Uterus (tissue), 2 donors: ENCODE measurements around the gene PANK4.

ENCODE experiments used
- CTCF ChIP-seq, 4 experiments: fragments of 200-600 bp in 2 of 4; fragments of 450-650 bp in 2 of 4; sonication (generic) in 2 of 4; IDR thresholded peaks; one replicate each; pipeline ENCODE4 v1.5.1; 2016 to 2019; ENCODE audit warnings: antibody characterized with exemption in 4 of 4, mild to moderate bottlenecking in 2 of 4, moderate library complexity in 1 of 4
- POLR2A ChIP-seq, 2 donors: fragments of 450-650 bp; IDR thresholded peaks; one replicate each; pipeline ENCODE4 v1.6.1; 2016; ENCODE audit warnings: antibody characterized with exemption in 2 of 2, mild to moderate bottlenecking in 1 of 2, moderate library complexity in 1 of 2

GRCh38 chr1:2539312-2539907, 13.0 kb upstream of the PANK4 start:
- TF ChIP-seq CTCF (IDR thresholded peaks at IDR 0.05) (no peak), POLR2A (IDR thresholded peaks at IDR 0.05) (no peak)
